Bronchial epithelial cell (primary cell): ENCODE measurements around the gene TUB. TPM values are rescaled to one million over a fixed set of nuclear protein-coding genes. Genes with fewer than 3 reads are reported as not detected.
A peak's percentile ranks its signal among the peaks of the same experiment; 100 is the strongest.

Experiments used
- DNase-seq: peaks from one replicate; pipeline ENCODE4 v3.0.0-alpha.2; 2010; ENCODE audit warnings: low read depth
- FAIRE-seq: peaks from 2 replicates; lab custom pipeline; 2011; peaks lifted over from hg19 to GRCh38; lab: Jason Lieb, UNC
- H3K27me3 ChIP-seq: 2 replicates; pipeline ENCODE4 v1.5.1; 2011; ENCODE audit warnings: low read length; ENCODE audit not compliant: control insufficient read depth, insufficient read depth
- H3K36me3 ChIP-seq: 2 replicates; pipeline ENCODE4 v1.5.1; 2011; ENCODE audit warnings: low read length; ENCODE audit not compliant: control insufficient read depth, insufficient read depth
- H3K4me3 ChIP-seq: 2 replicates; pipeline ENCODE4 v1.5.1; 2011; ENCODE audit warnings: mild to moderate bottlenecking, low read depth, low read length, control low read depth
- total RNA-seq: library from RNA; depleted of rRNA; stranded (reverse); fragments of >200 nt; gene quantifications from 2 replicates; pipeline ENCODE4 v1.2.1, GENCODE V29; 2014
- TF ChIP-seq, protein P1 (sequence below): IDR thresholded peaks from 2 replicates; pipeline ENCODE4 v1.5.1; 2011; ENCODE audit warnings: mild to moderate bottlenecking, moderate library complexity, low read length, control low read depth, inconsistent platforms; ENCODE audit not compliant: insufficient read depth, severe bottlenecking

The TUB gene
- total RNA-seq, 1 donor from 2014 or later: 0.26 TPM

DNA sequence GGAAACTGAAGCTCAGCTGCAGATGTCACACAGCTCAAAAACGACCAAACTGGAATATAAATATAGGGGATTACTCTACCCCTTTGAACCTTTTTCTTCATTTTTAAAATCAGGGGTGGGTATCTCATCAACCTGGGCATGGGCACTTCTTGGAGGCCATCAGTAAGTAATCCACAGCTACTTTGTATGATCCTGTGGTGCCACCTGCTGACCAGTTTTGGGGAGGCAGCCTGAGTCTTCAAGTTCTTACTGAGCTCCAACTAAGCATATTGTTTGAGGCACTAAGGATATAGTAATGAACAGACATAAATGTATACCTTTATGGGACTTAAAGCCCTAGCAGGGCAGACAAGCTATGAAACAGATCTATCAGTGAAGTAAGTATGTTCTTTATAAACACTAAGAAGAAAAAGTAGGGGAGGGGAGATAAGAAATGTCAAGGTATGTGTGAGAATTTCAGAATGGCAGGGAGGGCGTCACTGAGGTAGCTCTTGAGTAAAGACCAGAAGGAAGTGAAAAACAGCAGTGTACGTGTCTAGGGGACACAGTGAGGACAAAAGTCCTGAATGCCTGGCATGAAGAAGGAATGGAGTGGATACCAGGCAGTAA is 18.4 kb downstream of the TUB start:
- TF ChIP-seq, protein P1, sequence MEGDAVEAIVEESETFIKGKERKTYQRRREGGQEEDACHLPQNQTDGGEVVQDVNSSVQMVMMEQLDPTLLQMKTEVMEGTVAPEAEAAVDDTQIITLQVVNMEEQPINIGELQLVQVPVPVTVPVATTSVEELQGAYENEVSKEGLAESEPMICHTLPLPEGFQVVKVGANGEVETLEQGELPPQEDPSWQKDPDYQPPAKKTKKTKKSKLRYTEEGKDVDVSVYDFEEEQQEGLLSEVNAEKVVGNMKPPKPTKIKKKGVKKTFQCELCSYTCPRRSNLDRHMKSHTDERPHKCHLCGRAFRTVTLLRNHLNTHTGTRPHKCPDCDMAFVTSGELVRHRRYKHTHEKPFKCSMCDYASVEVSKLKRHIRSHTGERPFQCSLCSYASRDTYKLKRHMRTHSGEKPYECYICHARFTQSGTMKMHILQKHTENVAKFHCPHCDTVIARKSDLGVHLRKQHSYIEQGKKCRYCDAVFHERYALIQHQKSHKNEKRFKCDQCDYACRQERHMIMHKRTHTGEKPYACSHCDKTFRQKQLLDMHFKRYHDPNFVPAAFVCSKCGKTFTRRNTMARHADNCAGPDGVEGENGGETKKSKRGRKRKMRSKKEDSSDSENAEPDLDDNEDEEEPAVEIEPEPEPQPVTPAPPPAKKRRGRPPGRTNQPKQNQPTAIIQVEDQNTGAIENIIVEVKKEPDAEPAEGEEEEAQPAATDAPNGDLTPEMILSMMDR: peak; percentile 78
- DNase-seq (peak; percentile 74), FAIRE-seq (no peak)
- Histone ChIP-seq H3K4me3 (no peak overlapping the region), H3K36me3 (no peaks in the 10 kb centered on the region), H3K27me3 (no peaks in the 10 kb centered on the region)

DNA sequence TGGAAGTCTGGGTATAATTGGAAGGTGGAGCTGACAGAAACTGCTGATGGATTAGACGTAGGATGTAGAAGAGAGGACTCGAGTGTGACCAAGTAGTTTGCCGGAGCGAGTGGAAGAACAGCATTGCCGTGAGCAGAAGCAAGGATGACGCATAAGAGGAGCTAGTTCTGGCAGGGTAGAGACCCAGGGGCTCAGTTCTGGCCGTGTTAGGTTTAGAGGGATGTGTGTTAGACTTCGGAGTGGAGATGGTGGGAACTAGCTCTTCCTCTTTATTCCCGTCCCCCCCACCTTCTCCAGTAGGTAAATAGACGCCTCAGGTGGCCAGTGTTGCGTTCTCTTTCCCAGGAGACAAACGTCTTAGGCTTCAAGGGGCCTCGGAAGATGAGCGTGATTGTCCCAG is 19.1 kb downstream of the TUB start:
- FAIRE-seq: no peak
- TF ChIP-seq, protein P1: no peak
- H3K4me3 ChIP-seq: no peak overlapping the region
- H3K36me3 ChIP-seq: no peaks in the 10 kb centered on the region
- no peak for DNase-seq
- H3K27me3 ChIP-seq: no peaks in the 10 kb centered on the region

DNA sequence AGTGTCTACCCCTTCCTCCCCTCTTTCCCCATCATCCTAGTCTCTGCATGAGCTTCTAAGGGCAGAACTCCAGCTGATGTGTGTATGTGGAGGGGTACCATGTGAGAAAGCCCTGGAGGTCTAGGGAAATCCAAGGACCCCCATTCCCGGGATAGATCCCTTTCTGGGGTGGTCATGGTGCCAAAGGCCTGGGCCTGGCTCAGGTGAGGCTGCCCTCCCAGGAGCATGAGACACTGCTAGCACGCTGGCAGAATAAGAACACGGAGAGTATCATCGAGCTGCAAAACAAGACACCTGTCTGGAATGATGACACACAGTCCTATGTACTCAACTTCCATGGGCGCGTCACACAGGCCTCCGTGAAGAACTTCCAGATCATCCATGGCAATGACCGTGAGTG is 19.6 kb downstream of the TUB start:
- H3K27me3 ChIP-seq: no peaks in the 10 kb centered on the region
- DNase-seq: no peak
- peak; percentile 13 for FAIRE-seq
- TF ChIP-seq, protein P1: no peak
- no peak overlapping the region for H3K4me3 ChIP-seq
- H3K36me3 ChIP-seq: no peaks in the 10 kb centered on the region

DNA sequence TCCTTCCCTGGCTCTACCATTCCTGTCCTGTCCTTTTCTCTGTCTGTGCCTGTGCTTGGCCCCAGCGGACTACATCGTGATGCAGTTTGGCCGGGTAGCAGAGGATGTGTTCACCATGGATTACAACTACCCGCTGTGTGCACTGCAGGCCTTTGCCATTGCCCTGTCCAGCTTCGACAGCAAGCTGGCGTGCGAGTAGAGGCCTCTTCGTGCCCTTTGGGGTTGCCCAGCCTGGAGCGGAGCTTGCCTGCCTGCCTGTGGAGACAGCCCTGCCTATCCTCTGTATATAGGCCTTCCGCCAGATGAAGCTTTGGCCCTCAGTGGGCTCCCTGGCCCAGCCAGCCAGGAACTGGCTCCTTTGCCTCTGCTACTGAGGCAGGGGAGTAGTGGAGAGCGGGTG is 20.4 kb downstream of the TUB start:
- H3K4me3 ChIP-seq: no peak overlapping the region
- no peak for FAIRE-seq
- no peak for DNase-seq
- H3K36me3 ChIP-seq: no peaks in the 10 kb centered on the region
- no peaks in the 10 kb centered on the region for H3K27me3 ChIP-seq
- TF ChIP-seq, protein P1: no peak

DNA sequence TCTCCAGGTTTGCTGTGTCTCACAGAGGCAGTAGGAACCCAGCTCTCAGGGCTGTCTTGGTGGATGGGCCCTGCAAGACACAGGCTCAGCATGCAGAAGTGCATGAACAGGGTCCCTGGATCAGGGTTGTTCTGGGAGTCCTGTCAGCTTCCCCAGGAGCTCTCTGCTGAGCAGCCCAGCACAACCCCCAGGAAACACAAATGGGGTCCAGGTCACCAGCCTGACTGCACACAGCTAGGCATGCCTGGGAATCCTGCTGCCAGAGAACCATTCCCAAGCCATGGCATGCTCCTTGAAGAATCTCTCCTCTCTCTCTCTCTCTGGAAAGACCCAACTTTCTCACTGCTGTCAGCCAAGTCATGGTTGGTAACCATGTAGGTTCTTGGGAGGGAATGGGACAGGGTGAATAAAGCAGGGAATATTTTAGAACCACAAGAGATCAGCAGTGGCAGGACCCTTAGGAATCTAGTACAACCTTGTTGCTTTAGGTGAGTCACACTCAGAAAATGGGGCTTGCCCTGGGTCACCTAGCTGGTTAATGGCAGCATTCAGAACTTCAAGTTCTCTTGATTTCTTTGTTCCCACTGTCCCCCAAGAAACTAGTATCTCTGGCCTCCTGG is 21.4 kb downstream of the TUB start:
- TF ChIP-seq, protein P1: no peak
- no peak overlapping the region for H3K4me3 ChIP-seq
- no peak for DNase-seq
- H3K36me3 ChIP-seq: no peaks in the 10 kb centered on the region
- no peak for FAIRE-seq
- H3K27me3 ChIP-seq: no peaks in the 10 kb centered on the region
